Glutamatergic neuron (in vitro differentiated cells): ENCODE measurements around the gene RTN4RL2. TPM values are rescaled to one million over a fixed set of nuclear protein-coding genes. Genes with fewer than 3 reads are reported as not detected.

Source experiments
- DNase-seq: peaks from one replicate; pipeline ENCODE4 v3.0.0; 2022
- H3K27ac Mint-ChIP-seq: one replicate; pipeline ENCODE4 v1.8.0; 2020; ENCODE audit warnings: mild to moderate bottlenecking, mixed read lengths, inconsistent platforms; ENCODE audit not compliant: unreplicated experiment
- H3K27me3 Mint-ChIP-seq: one replicate; pipeline ENCODE4 v1.8.0; 2020; ENCODE audit warnings: mild to moderate bottlenecking, moderate library complexity, mixed read lengths, inconsistent platforms; ENCODE audit not compliant: unreplicated experiment
- H3K36me3 Mint-ChIP-seq: one replicate; pipeline ENCODE4 v1.8.0; 2020; ENCODE audit warnings: mild to moderate bottlenecking, mixed read lengths, inconsistent platforms; ENCODE audit not compliant: unreplicated experiment
- H3K4me1 Mint-ChIP-seq: one replicate; pipeline ENCODE4 v1.8.0; 2020; ENCODE audit warnings: mild to moderate bottlenecking, low read depth, mixed read lengths, inconsistent platforms; ENCODE audit not compliant: unreplicated experiment
- H3K4me3 Mint-ChIP-seq: one replicate; pipeline ENCODE4 v1.8.0; 2020; ENCODE audit warnings: mild to moderate bottlenecking, mixed read lengths, inconsistent platforms; ENCODE audit not compliant: unreplicated experiment
- H3K9me3 Mint-ChIP-seq: one replicate; pipeline ENCODE4 v1.8.0; 2020; ENCODE audit warnings: mild to moderate bottlenecking, moderate library complexity, mixed read lengths, inconsistent platforms; ENCODE audit not compliant: unreplicated experiment
- CTCF ChIP-seq: fragments of 200-600 bp; sonication (generic); IDR thresholded peaks from one replicate; pipeline ENCODE4 v1.5.0; 2021; ENCODE audit not compliant: partially characterized antibody, unreplicated experiment
- total RNA-seq: library from RNA; stranded (reverse); fragmentation: NEBNext Ultra II Directional; extraction: Animal tissue kit (Norgen Biotek cat#: 25700); gene quantifications from one replicate; pipeline ENCODE4 v1.2.1, GENCODE V29; 2021; ENCODE audit not compliant: unreplicated experiment

The RTN4RL2 gene
- total RNA-seq, 1 donor from 2014 or later = 119 TPM

- no peak for DNase-seq
- peak overlapping the region; percentile 91 for H3K4me3 Mint-ChIP-seq
- no peaks in the 10 kb centered on the region for H3K36me3 Mint-ChIP-seq
- peaks cover 16% of the 10 kb centered on the region for H3K27me3 Mint-ChIP-seq
- peaks cover 23% of the 10 kb centered on the region for H3K4me1 Mint-ChIP-seq
- H3K9me3 Mint-ChIP-seq = peaks cover 27% of the 10 kb centered on the region
- no peak for TF ChIP-seq CTCF
- H3K27ac Mint-ChIP-seq = peak overlapping the region; percentile 99
Observed at GRCh38 chr11:57462597-57462996, 2.3 kb downstream of the RTN4RL2 start.

GRCh38 chr11:57463671-57464538, 3.6 kb downstream of the RTN4RL2 start:
- no peak for TF ChIP-seq CTCF
- Mint-ChIP-seq H3K4me1 (peaks cover 33% of the 10 kb centered on the region), H3K27ac (peak overlapping the region; percentile 99), H3K36me3 (no peaks in the 10 kb centered on the region), H3K9me3 (peaks cover 25% of the 10 kb centered on the region), H3K27me3 (peaks cover 11% of the 10 kb centered on the region), H3K4me3 (peak overlapping the region; percentile 91)
- DNase-seq = peak; percentile 77

- no peak for DNase-seq
- no peak for TF ChIP-seq CTCF
- Mint-ChIP-seq H3K4me1 (peaks cover 31% of the 10 kb centered on the region), H3K4me3 (peak overlapping the region; percentile 91), H3K9me3 (peaks cover 22% of the 10 kb centered on the region), H3K27me3 (peaks cover 8% of the 10 kb centered on the region), H3K27ac (peak overlapping the region; percentile 99), H3K36me3 (no peaks in the 10 kb centered on the region)
Observed at GRCh38 chr11:57464539-57465181, 4.3 kb downstream of the RTN4RL2 start.

GRCh38 chr11:57466680-57467079, 6.4 kb downstream of the RTN4RL2 start:
- Mint-ChIP-seq H3K9me3 (peaks cover 20% of the 10 kb centered on the region), H3K4me1 (peaks cover 30% of the 10 kb centered on the region), H3K27me3 (peaks cover 5% of the 10 kb centered on the region), H3K27ac (no peak overlapping the region), H3K36me3 (no peaks in the 10 kb centered on the region), H3K4me3 (no peak overlapping the region)
- no peak for DNase-seq
- TF ChIP-seq CTCF = no peak

- H3K9me3 Mint-ChIP-seq = peaks cover 16% of the 10 kb centered on the region
- DNase-seq = no peak
- no peak overlapping the region for H3K27ac Mint-ChIP-seq
- H3K4me1 Mint-ChIP-seq = peaks cover 27% of the 10 kb centered on the region
- no peaks in the 10 kb centered on the region for H3K36me3 Mint-ChIP-seq
- no peak for TF ChIP-seq CTCF
- H3K4me3 Mint-ChIP-seq = peak overlapping the region; percentile 68
- peaks cover 6% of the 10 kb centered on the region for H3K27me3 Mint-ChIP-seq
Observed at GRCh38 chr11:57467508-57468157, 7.3 kb downstream of the RTN4RL2 start.
